Brain microvascular endothelial cell (primary cell): ENCODE data around the gene PROX1.

Experiments
- DNase-seq: peaks from one replicate; pipeline ENCODE4 v3.0.0-alpha.2; 2020
- H3K27ac ChIP-seq: fragments of 250-450 bp; sonication (Bioruptor Pico); 2 replicates; pipeline ENCODE4 v1.5.1; 2020; ENCODE audit warnings: mild to moderate bottlenecking, moderate library complexity
- H3K27me3 ChIP-seq: fragments of 250-450 bp; sonication (Bioruptor Pico); replicated peaks from 2 replicates; pipeline ENCODE4 v1.5.1; 2020; ENCODE audit warnings: mild to moderate bottlenecking
- H3K36me3 ChIP-seq: fragments of 250-450 bp; sonication (Bioruptor Pico); replicated peaks from 2 replicates; pipeline ENCODE4 v1.5.1; 2020; ENCODE audit warnings: mild to moderate bottlenecking
- H3K4me3 ChIP-seq: 2 replicates; pipeline ENCODE4 v1.5.1; 2011; ENCODE audit warnings: low read depth, mild to moderate bottlenecking, control low read depth, low read length, moderate library complexity
- CTCF ChIP-seq: IDR thresholded peaks from 2 replicates; pipeline ENCODE4 v1.5.1; 2011; ENCODE audit warnings: low read depth, mild to moderate bottlenecking, moderate library complexity, low read length, control low read depth, inconsistent platforms; ENCODE audit errors: missing control alignments
- in situ Hi-C: cut with HindIII; loops from 2 replicates; pipeline ENCODE4 v1.10.0; 2017; ENCODE audit warnings: low sequenced_read_pairs, low pct_ligation_motif_present

Gene PROX1

GRCh38 chr1:213966122-213966521 lies 21.7 kb upstream of the PROX1 start:
- Histone ChIP-seq H3K36me3 (no peaks in the 10 kb centered on the region), H3K27me3 (no peaks in the 10 kb centered on the region), H3K4me3 (no peak overlapping the region), H3K27ac (no peak overlapping the region)
- in situ Hi-C loops: no loop called here
- no peak for DNase-seq
- TF ChIP-seq CTCF: no peak

- in situ Hi-C loops: no loop called here
- no peak for DNase-seq
- Histone ChIP-seq H3K27me3 (no peaks in the 10 kb centered on the region), H3K36me3 (no peaks in the 10 kb centered on the region), H3K27ac (no peak overlapping the region), H3K4me3 (no peak overlapping the region)
- TF ChIP-seq CTCF: no peak
Observed at GRCh38 chr1:213968146-213968825, 19.5 kb upstream of the PROX1 start.

DNA sequence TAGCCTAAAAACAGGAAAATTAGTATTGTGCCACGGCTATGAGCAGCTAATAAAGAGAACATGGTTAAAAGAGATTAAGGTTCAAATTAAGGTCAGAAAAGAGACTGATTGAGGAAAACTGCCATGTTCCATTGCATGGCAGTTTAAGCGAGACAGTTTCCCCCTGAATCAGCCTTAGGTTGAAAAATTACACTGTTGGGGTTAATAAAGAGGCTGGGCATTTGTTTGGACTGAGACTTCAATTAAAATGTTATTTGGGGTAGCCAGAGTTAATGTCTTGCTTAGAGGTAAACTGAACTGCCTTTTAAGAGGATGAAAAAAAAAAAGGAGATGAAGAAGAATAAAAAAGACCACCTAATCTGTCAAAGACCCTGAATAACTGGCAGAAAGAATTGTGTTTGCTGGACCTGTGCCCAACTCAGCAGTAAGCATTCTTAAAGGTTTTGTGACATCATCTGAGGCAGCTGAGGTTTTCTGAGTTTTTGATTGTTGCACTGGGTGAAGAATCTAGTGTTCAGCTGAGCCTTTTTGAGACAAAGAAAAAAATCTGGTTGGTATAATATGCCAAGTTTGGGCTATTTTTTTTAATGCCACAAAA lies 17.7 kb upstream of the PROX1 start:
- in situ Hi-C loops: no loop called here
- no peak for TF ChIP-seq CTCF

GRCh38 chr1:213972141-213972540 lies 15.6 kb upstream of the PROX1 start:
- Histone ChIP-seq H3K4me3 (no peak overlapping the region), H3K27me3 (no peaks in the 10 kb centered on the region), H3K27ac (no peak overlapping the region), H3K36me3 (no peaks in the 10 kb centered on the region)
- in situ Hi-C loops: no loop called here
- no peak for TF ChIP-seq CTCF
- no peak for DNase-seq

More for the DNA sequence above, 17.7 kb upstream of the PROX1 start:
- H3K4me3 ChIP-seq: no peak overlapping the region
- no peaks in the 10 kb centered on the region for H3K27me3 ChIP-seq
- H3K27ac ChIP-seq: no peak overlapping the region
- no peak for DNase-seq
- no peaks in the 10 kb centered on the region for H3K36me3 ChIP-seq

DNA sequence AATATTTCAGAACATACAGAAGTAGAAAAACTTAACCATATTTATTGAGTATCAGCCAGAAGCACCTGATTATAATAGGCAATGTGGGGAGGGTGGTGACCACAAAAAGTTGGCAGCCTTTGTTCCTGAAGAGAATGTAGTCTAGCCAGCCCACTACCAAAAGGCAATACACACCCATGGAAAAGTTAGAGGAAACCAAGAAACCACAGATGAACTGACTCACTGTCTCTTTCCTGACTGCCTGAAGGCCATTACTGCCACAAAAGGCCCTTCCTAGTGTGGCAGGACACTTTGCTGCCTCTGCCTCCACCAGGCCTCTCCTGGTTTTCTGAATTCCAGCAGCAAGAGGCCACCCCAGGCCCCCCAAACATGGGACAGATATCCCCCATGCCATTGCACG lies 14.6 kb upstream of the PROX1 start:
- Histone ChIP-seq H3K4me3 (no peak overlapping the region), H3K27ac (no peak overlapping the region), H3K27me3 (no peaks in the 10 kb centered on the region), H3K36me3 (no peaks in the 10 kb centered on the region)
- DNase-seq: no peak
- in situ Hi-C loops: no loop called here
- no peak for TF ChIP-seq CTCF
